GM18511 (cell line): ENCODE measurements around the gene CUZD1.

Experiments used
- ATAC-seq: cut with Tn5 transposase; IDR thresholded peaks from one replicate; pipeline ENCODE4 v1.9.1; 2021; ENCODE audit warnings: mild to moderate bottlenecking, moderate library complexity; ENCODE audit not compliant: unreplicated experiment

Gene CUZD1

GRCh38 chr10:122821808-122822207 lies 23.8 kb downstream of the CUZD1 start:
- ATAC-seq = no peak

- no peak for ATAC-seq
Measured at GRCh38 chr10:122815458-122815857, 30.2 kb downstream of the CUZD1 start.

GRCh38 chr10:122814493-122814892 lies 31.2 kb downstream of the CUZD1 start:
- ATAC-seq = no peak

- ATAC-seq = no peak
Measured at GRCh38 chr10:122812751-122813150, 32.9 kb downstream of the CUZD1 start.

GRCh38 chr10:122802282-122802681 lies 43.4 kb downstream of the CUZD1 start:
- no peak for ATAC-seq

GRCh38 chr10:122798704-122799231 lies 46.9 kb downstream of the CUZD1 start:
- ATAC-seq = no peak

GRCh38 chr10:122796796-122797195 lies 48.9 kb downstream of the CUZD1 start:
- no peak for ATAC-seq

GRCh38 chr10:122795924-122796323 lies 49.7 kb downstream of the CUZD1 start:
- ATAC-seq = no peak

GRCh38 chr10:122786269-122786668 lies 59.4 kb downstream of the CUZD1 start:
- no peak for ATAC-seq

- ATAC-seq = no peak
Measured at GRCh38 chr10:122782911-122783310, 62.7 kb downstream of the CUZD1 start.
